Transverse colon (tissue), 4 donors: ENCODE data around the gene UCK1. TPM values are rescaled to one million over a fixed set of nuclear protein-coding genes. Genes with fewer than 3 reads are reported as not detected.

Experiments
- DNase-seq: peaks from one replicate; pipeline ENCODE4 v3.0.0-alpha.2; 2019
- H3K27ac ChIP-seq, 4 donors: fragments of 200-600 bp; sonication (generic); 2 replicates each; pipeline ENCODE4 v1.5.1; 2016 to 2018; ENCODE audit warnings: inconsistent platforms in 4 of 4
- H3K27me3 ChIP-seq: fragments of 200-600 bp; sonication (generic); 2 replicates; pipeline ENCODE4 v1.5.1; 2017; ENCODE audit warnings: inconsistent platforms
- H3K36me3 ChIP-seq, 4 donors: fragments of 200-600 bp; sonication (generic); 2 replicates each; pipeline ENCODE4 v1.5.1; 2017 to 2019; ENCODE audit warnings: inconsistent platforms in 4 of 4
- H3K4me1 ChIP-seq, 4 donors: fragments of 200-600 bp; sonication (generic); 2 replicates each; pipeline ENCODE4 v1.5.1; 2017 to 2020; ENCODE audit warnings: inconsistent platforms in 4 of 4
- H3K4me3 ChIP-seq, 4 donors: fragments of 200-600 bp; sonication (generic); 1 replicate in 1 of 4; 2 replicates in 3 of 4; pipeline versions ENCODE4 v1.5.1 to v1.6.1; 2017 to 2019; ENCODE audit warnings: inconsistent platforms in 4 of 4
- H3K9me3 ChIP-seq, 2 donors: fragments of 200-600 bp; sonication (generic); 2 replicates each; pipeline ENCODE4 v1.5.1; 2017 to 2019; ENCODE audit warnings: inconsistent platforms in 2 of 2
- EP300 ChIP-seq: sonication (generic); formaldehyde crosslinking; IDR thresholded peaks from one replicate; pipeline ENCODE4 v1.6.1; 2017; ENCODE audit warnings: antibody characterized with exemption, low read depth
- POLR2A ChIP-seq: fragments of 450-650 bp; IDR thresholded peaks from one replicate; pipeline ENCODE4 v1.6.1; 2016; ENCODE audit warnings: antibody characterized with exemption, mild to moderate bottlenecking, moderate library complexity
- POLR2AphosphoS5 ChIP-seq, 3 donors: sonication (generic); formaldehyde crosslinking; IDR thresholded peaks; one replicate each; pipeline ENCODE4 v1.6.1; 2016; ENCODE audit warnings: antibody characterized with exemption in 3 of 3
- WGBS, 2 donors: methylation state at CpG; one replicate each; pipeline ENCODE4 v1.1.5; 2018; ENCODE audit warnings: low coverage in 1 of 2; 5-methylcytosine and 5-hydroxymethylcytosine counted together
- in situ Hi-C, 4 donors: fragments of 200-750 bp; cut with MboI; loops; one replicate each; pipeline versions ENCODE4 v1.15.0 to v1.15.1; 2017; ENCODE audit warnings: low sequenced_read_pairs in 3 of 4, low pct_ligation_motif_present in 1 of 4, low pct_unique_long_range_greater_than_20kb in 1 of 4
- intact Hi-C: fragments of 100-400 bp; cut with DNase I; formaldehyde crosslinking; loops from one replicate; pipeline ENCODE4 v1.15.1; 2023; ENCODE audit warnings: low total_unique reads
- small RNA-seq, 4 donors: library from RNA; depleted of rRNA; stranded (forward); fragments of <200 nt; gene quantifications; one replicate each; pipeline ENCODE3, GENCODE V24; 2016
- total RNA-seq, 4 donors: library from RNA; depleted of rRNA; stranded (reverse); fragments of >200 nt; gene quantifications; one replicate each; pipeline ENCODE4 v1.1.0, GENCODE V29; 2016
- TF ChIP-seq, protein P1 (sequence below), 5 experiments: fragments of 200-600 bp in 3 of 5; fragments of 450-650 bp in 2 of 5; sonication (generic) in 3 of 5; IDR thresholded peaks; 1 replicate in 2 of 5; 2 replicates in 3 of 5; pipeline ENCODE4 v1.5.1; 2016 to 2017; ENCODE audit warnings: antibody characterized with exemption in 5 of 5, inconsistent platforms in 3 of 5, mild to moderate bottlenecking in 2 of 5, moderate library complexity in 1 of 5

UCK1 gene
- total RNA-seq, 4 donors from 2014 or later = 10.5 to 63.6 (median 35.3) TPM

- Histone ChIP-seq H3K4me3 (no peak overlapping the region), H3K4me1 (no peaks in the 10 kb centered on the region), H3K27me3 (no peaks in the 10 kb centered on the region), H3K9me3 (no peaks in the 10 kb centered on the region), H3K27ac (no peak overlapping the region), H3K36me3 (peaks cover 0 to 87% (median 33%) of the 10 kb centered on the region in 4 donors)
- no peak for DNase-seq
- intact Hi-C loops (loop anchor here (10.0 kb wide), 1 partner anchor 131 kb away; no protein-coding TSS in a partner anchor), in situ Hi-C loops (loop anchor here in 2 of 4 donors (25.0 kb wide), 2 partner anchors 113 to 262 kb away; partner anchors contain the start of gene RAPGEF1 (in 1 of the 2))
- TF ChIP-seq, protein P1, sequence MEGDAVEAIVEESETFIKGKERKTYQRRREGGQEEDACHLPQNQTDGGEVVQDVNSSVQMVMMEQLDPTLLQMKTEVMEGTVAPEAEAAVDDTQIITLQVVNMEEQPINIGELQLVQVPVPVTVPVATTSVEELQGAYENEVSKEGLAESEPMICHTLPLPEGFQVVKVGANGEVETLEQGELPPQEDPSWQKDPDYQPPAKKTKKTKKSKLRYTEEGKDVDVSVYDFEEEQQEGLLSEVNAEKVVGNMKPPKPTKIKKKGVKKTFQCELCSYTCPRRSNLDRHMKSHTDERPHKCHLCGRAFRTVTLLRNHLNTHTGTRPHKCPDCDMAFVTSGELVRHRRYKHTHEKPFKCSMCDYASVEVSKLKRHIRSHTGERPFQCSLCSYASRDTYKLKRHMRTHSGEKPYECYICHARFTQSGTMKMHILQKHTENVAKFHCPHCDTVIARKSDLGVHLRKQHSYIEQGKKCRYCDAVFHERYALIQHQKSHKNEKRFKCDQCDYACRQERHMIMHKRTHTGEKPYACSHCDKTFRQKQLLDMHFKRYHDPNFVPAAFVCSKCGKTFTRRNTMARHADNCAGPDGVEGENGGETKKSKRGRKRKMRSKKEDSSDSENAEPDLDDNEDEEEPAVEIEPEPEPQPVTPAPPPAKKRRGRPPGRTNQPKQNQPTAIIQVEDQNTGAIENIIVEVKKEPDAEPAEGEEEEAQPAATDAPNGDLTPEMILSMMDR (IDR thresholded peaks at IDR 0.05) = no peak
- no peak for TF ChIP-seq POLR2A
- TF ChIP-seq EP300 = no peak
- TF ChIP-seq POLR2AphosphoS5 (IDR thresholded peaks at IDR 0.05) = no peak
- WGBS, 2 donors = 82 to 93% methylated on average over 12 to 46 of the region's 46 CpGs
Observed at GRCh38 chr9:131475111-131475955, 55.7 kb downstream of the UCK1 start.

GRCh38 chr9:131474711-131475110 lies 56.4 kb downstream of the UCK1 start:
- peaks cover 0 to 89% (median 34%) of the 10 kb centered on the region in 4 donors for H3K36me3 ChIP-seq
- H3K4me1 ChIP-seq = no peaks in the 10 kb centered on the region
- H3K9me3 ChIP-seq = no peaks in the 10 kb centered on the region
- TF ChIP-seq EP300 (no peak), POLR2A (no peak), POLR2AphosphoS5 (IDR thresholded peaks at IDR 0.05) (no peak)
- TF ChIP-seq, protein P1 (IDR thresholded peaks at IDR 0.05) = no peak
- no peak for DNase-seq
- no peak overlapping the region for H3K4me3 ChIP-seq
- WGBS, 2 donors = 89% methylated on average over 14 of the region's 16 CpGs; no CpG with 5 or more reads in 1 of the 2 donors
- H3K27ac ChIP-seq = no peak overlapping the region
- intact Hi-C loops = loop anchor here (10.0 kb wide), 1 partner anchor 130 kb away; no protein-coding TSS in a partner anchor
- H3K27me3 ChIP-seq = no peaks in the 10 kb centered on the region
- in situ Hi-C loops = loop anchor here in 3 of 4 donors (25.0 kb wide), 3 partner anchors 112 to 312 kb away; partner anchors contain the start of gene RAPGEF1 (in 1 of the 3)

DNA sequence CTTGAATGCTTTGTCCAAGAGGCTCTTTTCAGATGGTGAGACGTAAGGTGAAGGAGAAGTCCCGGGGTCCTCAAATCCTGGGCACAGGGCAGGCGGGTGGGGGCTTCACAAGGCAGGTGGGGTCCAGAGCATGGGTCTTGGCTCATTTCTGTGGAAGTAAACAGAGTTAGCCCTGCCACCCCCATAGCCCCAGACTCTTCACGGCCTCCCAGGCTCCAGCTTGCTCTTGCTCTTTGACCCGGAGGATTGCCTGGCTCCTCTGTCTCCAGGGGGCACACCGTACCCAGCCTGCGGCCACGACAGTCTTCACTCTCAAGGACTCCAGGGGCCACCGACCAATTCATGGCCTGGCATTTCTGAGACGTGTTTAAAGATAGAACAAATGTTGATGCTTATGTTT lies 57.2 kb downstream of the UCK1 start:
- H3K36me3 ChIP-seq = peaks cover 0 to 87% (median 37%) of the 10 kb centered on the region in 4 donors
- in situ Hi-C loops (loop anchor here in 1 of 4 donors (25.0 kb wide), 1 partner anchor 312 kb away; no protein-coding TSS in a partner anchor), intact Hi-C loops (loop anchor here (10.0 kb wide), 1 partner anchor 129 kb away; no protein-coding TSS in a partner anchor)
- H3K27ac ChIP-seq = no peak overlapping the region
- no peaks in the 10 kb centered on the region for H3K9me3 ChIP-seq
- H3K27me3 ChIP-seq = no peaks in the 10 kb centered on the region
- no peak overlapping the region for H3K4me3 ChIP-seq
- 85 to 100% methylated on average over 2 to 10 of the region's 10 CpGs for WGBS, 2 donors
- DNase-seq = no peak
- no peak for TF ChIP-seq POLR2A
- TF ChIP-seq, protein P1 (IDR thresholded peaks at IDR 0.05) = no peak
- no peak for TF ChIP-seq POLR2AphosphoS5 (IDR thresholded peaks at IDR 0.05)
- TF ChIP-seq EP300 = no peak
- no peaks in the 10 kb centered on the region for H3K4me1 ChIP-seq

Small RNAs within 50 kb of the gene (small RNA-seq; reads per million reads assigned to genes)
- 0 reads per million in 4 donors for gene SNORD62A
- gene SNORD62B = 0 to 1.1 (median 0.25) reads per million in 4 donors

Other genes with a start within 250 kb of the UCK1 start
- gene PLPP7, start 241.5 kb downstream of the UCK1 start, total RNA-seq = 10 to 100 TPM in 1 of 4 donors, 1 to 10 TPM in 3; 3.0 to 10.3 (median 4.1) TPM
- gene PRRC2B, start 137.2 kb downstream of the UCK1 start, total RNA-seq = 100 to 1,000 TPM in 2 of 4 donors, 10 to 100 TPM in 2; 73.7 to 171 (median 98.9) TPM
- gene POMT1, start 28.3 kb downstream of the UCK1 start, total RNA-seq = 100 to 1,000 TPM in 1 of 4 donors, 10 to 100 TPM in 3; 37.5 to 178 (median 69.5) TPM
- gene PRRT1B, start 14.3 kb upstream of the UCK1 start, total RNA-seq = 10 to 100 TPM in 1 of 4 donors, 1 to 10 TPM in 2, not detected in 1; 1.6 to 12.3 (median 5.7) TPM
- gene RAPGEF1, start 208.8 kb upstream of the UCK1 start, total RNA-seq = 10 to 100 TPM; 49.8 to 86.0 (median 55.1) TPM